Measurements from ENCODE around the gene UBE2J2. TPM values are rescaled to one million over a fixed set of nuclear protein-coding genes. Genes with fewer than 3 reads are reported as not detected.

The UBE2J2 gene
- total RNA-seq, 4 donors from 2014 or later: 31.3 to 42.3 (median 38.3) TPM

DNA sequence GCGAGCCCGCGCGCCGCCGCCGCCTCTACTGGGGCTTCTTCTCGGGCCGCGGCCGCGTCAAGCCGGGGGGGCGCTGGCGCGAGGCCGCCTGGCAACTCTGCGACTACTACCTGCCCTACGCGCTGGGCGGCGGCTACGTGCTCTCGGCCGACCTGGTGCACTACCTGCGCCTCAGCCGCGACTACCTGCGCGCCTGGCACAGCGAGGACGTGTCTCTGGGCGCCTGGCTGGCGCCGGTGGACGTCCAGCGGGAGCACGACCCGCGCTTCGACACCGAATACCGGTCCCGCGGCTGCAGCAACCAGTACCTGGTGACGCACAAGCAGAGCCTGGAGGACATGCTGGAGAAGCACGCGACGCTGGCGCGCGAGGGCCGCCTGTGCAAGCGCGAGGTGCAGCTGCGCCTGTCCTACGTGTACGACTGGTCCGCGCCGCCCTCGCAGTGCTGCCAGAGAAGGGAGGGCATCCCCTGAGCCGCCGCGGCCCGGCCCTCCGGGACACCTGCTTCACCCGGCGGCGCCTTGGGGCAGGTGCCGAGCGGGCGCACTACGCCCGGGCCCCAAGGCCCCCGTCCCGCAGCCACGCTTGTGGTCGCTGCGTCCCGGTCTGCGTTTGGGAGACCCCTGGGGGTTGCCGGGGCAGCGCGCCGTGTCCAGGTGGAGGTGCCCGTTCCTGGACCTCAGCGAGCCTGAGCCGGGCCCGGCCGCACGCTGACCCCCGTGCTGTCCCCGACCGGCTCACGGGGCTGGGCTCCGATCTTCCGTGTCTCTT, 40.7 kb downstream of the UBE2J2 start:
- TF ChIP-seq, protein P1, sequence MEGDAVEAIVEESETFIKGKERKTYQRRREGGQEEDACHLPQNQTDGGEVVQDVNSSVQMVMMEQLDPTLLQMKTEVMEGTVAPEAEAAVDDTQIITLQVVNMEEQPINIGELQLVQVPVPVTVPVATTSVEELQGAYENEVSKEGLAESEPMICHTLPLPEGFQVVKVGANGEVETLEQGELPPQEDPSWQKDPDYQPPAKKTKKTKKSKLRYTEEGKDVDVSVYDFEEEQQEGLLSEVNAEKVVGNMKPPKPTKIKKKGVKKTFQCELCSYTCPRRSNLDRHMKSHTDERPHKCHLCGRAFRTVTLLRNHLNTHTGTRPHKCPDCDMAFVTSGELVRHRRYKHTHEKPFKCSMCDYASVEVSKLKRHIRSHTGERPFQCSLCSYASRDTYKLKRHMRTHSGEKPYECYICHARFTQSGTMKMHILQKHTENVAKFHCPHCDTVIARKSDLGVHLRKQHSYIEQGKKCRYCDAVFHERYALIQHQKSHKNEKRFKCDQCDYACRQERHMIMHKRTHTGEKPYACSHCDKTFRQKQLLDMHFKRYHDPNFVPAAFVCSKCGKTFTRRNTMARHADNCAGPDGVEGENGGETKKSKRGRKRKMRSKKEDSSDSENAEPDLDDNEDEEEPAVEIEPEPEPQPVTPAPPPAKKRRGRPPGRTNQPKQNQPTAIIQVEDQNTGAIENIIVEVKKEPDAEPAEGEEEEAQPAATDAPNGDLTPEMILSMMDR (IDR thresholded peaks at IDR 0.05 in 4 of 5, conservative IDR thresholded peaks at IDR 0.05 in 1 of 5): no peak
- no peak for TF ChIP-seq POLR2A (IDR thresholded peaks at IDR 0.05)
- H3K4me1 ChIP-seq: peaks cover 23% of the 10 kb centered on the region in 2 donors
- in situ Hi-C loops (cut with MboI; ENCODE audit: low sequenced_read_pairs in 4 of 4): no loop called here
- H3K4me3 ChIP-seq: peak overlapping the region in 3 of 4 donors; percentile 21 to 45 (median 42)
- H3K27ac ChIP-seq: peak overlapping the region in 1 of 4 donors; percentile 27
- no peak for DNase-seq
- intact Hi-C loops (cut with DNase I; ENCODE audit: low total_unique reads): loop anchor here (1.0 kb wide), 1 partner anchor 40 kb away; the partner anchor contains the start of gene UBE2J2
- no peaks in the 10 kb centered on the region for H3K9me3 ChIP-seq
- no peak for ATAC-seq
- peaks cover 8 to 9% (median 8%) of the 10 kb centered on the region in 3 donors for H3K27me3 ChIP-seq
- peaks cover 0 to 8% of the 10 kb centered on the region in 2 donors for H3K36me3 ChIP-seq

DNA sequence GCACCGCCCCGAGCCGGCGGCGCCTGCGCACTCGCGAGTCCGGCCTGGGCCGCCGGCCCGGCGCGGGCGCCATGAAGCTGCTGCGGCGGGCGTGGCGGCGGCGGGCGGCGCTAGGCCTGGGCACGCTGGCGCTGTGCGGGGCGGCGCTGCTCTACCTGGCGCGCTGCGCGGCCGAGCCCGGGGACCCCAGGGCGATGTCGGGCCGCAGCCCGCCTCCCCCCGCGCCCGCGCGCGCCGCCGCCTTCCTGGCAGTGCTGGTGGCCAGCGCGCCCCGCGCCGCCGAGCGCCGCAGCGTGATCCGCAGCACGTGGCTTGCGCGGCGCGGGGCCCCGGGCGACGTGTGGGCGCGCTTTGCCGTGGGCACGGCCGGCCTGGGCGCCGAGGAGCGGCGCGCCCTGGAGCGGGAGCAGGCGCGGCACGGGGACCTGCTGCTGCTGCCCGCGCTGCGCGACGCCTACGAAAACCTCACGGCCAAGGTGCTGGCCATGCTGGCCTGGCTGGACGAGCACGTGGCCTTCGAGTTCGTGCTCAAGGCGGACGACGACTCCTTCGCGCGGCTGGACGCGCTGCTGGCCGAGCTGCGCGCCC, 41.4 kb downstream of the UBE2J2 start, which contains the start of gene B3GALT6:
TSS of gene B3GALT6 (plus strand) at position 30 of the 588 bp plus-strand sequence. CDS start at position 72, 42 bp downstream.
- peak within 1 kb of the TSS; percentile 88 to 99 (median 91) for H3K4me3 ChIP-seq
- in situ Hi-C loops (cut with MboI; ENCODE audit: low sequenced_read_pairs in 4 of 4): no loop called here
- DNase-seq: no peak
- peak within 1 kb of the TSS; percentile 87 to 98 (median 93) for H3K27ac ChIP-seq
- H3K4me1 ChIP-seq: peaks cover 23% of the 10 kb centered on the region in 2 donors
- peaks cover 1 to 4% (median 2%) of the 10 kb centered on the region in 3 donors for H3K27me3 ChIP-seq
- H3K36me3 ChIP-seq: peaks cover 0 to 14% of the 10 kb centered on the region in 2 donors
- peak; percentile 13 to 20 for ATAC-seq
- no peaks in the 10 kb centered on the region for H3K9me3 ChIP-seq
- TF ChIP-seq POLR2A (IDR thresholded peaks at IDR 0.05): peak in 1 of 2 donors; percentile 3
- TF ChIP-seq, protein P1 (IDR thresholded peaks at IDR 0.05 in 4 of 5, conservative IDR thresholded peaks at IDR 0.05 in 1 of 5): no peak
- intact Hi-C loops (cut with DNase I; ENCODE audit: low total_unique reads): loop anchor here (1.0 kb wide), 1 partner anchor 41 kb away; the partner anchor contains the start of gene UBE2J2

DNA sequence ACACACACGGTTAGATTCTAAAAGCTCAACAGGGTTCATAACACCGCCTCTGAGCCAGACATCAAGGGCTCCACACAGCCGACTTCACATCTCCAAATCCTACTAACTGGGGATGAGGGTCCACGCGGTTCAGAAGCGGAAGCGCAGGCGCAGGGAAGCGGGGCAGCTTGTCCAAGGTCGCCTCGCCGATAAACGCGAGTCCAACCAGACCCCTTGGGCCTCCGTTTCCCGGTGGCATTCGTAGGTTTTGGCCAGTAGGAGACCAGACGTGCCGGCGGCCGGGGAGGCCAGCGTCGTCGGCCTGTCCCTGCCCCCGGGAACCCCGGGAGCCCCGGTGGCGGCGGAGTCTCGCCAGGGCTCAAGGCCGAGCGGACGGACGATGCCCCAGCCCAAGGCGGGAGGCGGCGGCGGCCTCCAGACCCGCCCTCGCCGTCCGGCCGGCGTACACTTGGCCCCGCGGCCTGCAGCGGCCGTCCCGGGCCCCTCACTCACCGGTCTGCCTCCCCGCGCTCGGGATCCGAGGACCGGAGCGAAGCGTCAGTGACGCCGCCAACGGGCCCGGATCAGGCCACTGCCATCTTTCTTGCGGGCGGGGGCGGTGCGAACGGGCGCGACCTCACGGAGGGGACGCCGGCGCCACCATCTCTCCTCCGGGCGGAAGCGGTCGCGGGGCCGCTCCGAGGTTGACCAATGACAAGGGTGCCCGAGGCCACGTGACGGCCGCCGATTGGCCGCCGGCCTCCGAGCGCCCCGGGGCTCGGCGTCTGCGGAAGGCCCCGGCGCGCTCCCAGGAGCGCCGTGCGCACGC, 42.0 kb downstream of the UBE2J2 start, which contains the start of gene SDF4:
TSS of gene SDF4 (minus strand) at position 602 of the 808 bp plus-strand sequence. CDS start 3,229 bp downstream, outside the sequence.
- H3K27me3 ChIP-seq: no peaks in the 10 kb centered on the region
- peaks cover 23% of the 10 kb centered on the region in 2 donors for H3K4me1 ChIP-seq
- H3K36me3 ChIP-seq: peaks cover 0 to 19% of the 10 kb centered on the region in 2 donors
- DNase-seq (peak; percentile 94 to 95), ATAC-seq (peak; percentile 90 to 93)
- peak within 1 kb of the TSS; percentile 88 to 99 (median 91) for H3K4me3 ChIP-seq
- peak within 1 kb of the TSS; percentile 87 to 98 (median 93) for H3K27ac ChIP-seq
- in situ Hi-C loops (cut with MboI; ENCODE audit: low sequenced_read_pairs in 4 of 4): no loop called here
- TF ChIP-seq POLR2A (IDR thresholded peaks at IDR 0.05): peak; percentile 51 to 74
- TF ChIP-seq, protein P1 (IDR thresholded peaks at IDR 0.05 in 4 of 5, conservative IDR thresholded peaks at IDR 0.05 in 1 of 5): peak in 1 of 5 experiments; percentile 14
- no peaks in the 10 kb centered on the region for H3K9me3 ChIP-seq
- intact Hi-C loops (cut with DNase I; ENCODE audit: low total_unique reads): loop anchor here (1.0 kb wide), 1 partner anchor 42 kb away; the partner anchor contains the start of gene UBE2J2

Measured in gastrocnemius medialis (tissue), 4 donors.